SK-N-SH treated with all-trans-retinoic acid at 6 μM for 48 hours (cell line): ENCODE data around the gene PRUNE2.

Experiments
- ATAC-seq: fragments of 200-7000 bp; cut with Tn5 transposase; 3 replicates; pipeline ENCODE4 v1.9.1; 2020; ENCODE audit warnings: mild to moderate bottlenecking, moderate library complexity
- ARNTL ChIP-seq: fragments of 450-650 bp; formaldehyde crosslinking; IDR thresholded peaks from 2 replicates; pipeline ENCODE4 v1.5.0; 2020; ENCODE audit warnings: low read depth, mild to moderate bottlenecking, moderate library complexity, borderline replicate concordance
- BACH2 ChIP-seq: fragments of 250-450 bp; sonication (Bioruptor Pico); IDR thresholded peaks from 2 replicates; pipeline ENCODE4 v1.9.0; 2021; ENCODE audit warnings: mild to moderate bottlenecking, borderline replicate concordance
- CSDC2 ChIP-seq: fragments of 250-450 bp; sonication (Bioruptor Pico); IDR thresholded peaks from 2 replicates; pipeline ENCODE4 v1.5.0; 2020; ENCODE audit warnings: mild to moderate bottlenecking, moderate library complexity
- CSRNP3 ChIP-seq: fragments of 250-450 bp; sonication (Bioruptor Pico); IDR thresholded peaks from 2 replicates; pipeline ENCODE4 v1.5.1; 2021; ENCODE audit warnings: mild to moderate bottlenecking, moderate library complexity
- GLIS3 ChIP-seq: fragments of 250-450 bp; sonication (Bioruptor Pico); IDR thresholded peaks from 2 replicates; pipeline ENCODE4 v1.5.0; 2020; ENCODE audit warnings: mild to moderate bottlenecking, moderate library complexity
- ISL1 ChIP-seq: fragments of 250-450 bp; sonication (Bioruptor Pico); IDR thresholded peaks from 2 replicates; pipeline ENCODE4 v2.1.2; 2022; ENCODE audit warnings: mild to moderate bottlenecking, moderate library complexity
- PATZ1 ChIP-seq: fragments of 250-450 bp; sonication (Bioruptor Pico); IDR thresholded peaks from 2 replicates; pipeline ENCODE4 v1.8.0; 2020; ENCODE audit warnings: mild to moderate bottlenecking, moderate library complexity, borderline replicate concordance
- RARB ChIP-seq: fragments of 250-450 bp; sonication (Bioruptor Pico); IDR thresholded peaks from 2 replicates; pipeline ENCODE4 v1.8.0; 2021; ENCODE audit warnings: mild to moderate bottlenecking, moderate library complexity
- SNAI2 ChIP-seq: fragments of 250-450 bp; sonication (Bioruptor Pico); IDR thresholded peaks from 2 replicates; pipeline ENCODE4 v1.5.0; 2020; ENCODE audit warnings: mild to moderate bottlenecking, moderate library complexity
- TOX ChIP-seq: fragments of 250-450 bp; sonication (Bioruptor Pico); IDR thresholded peaks from 2 replicates; pipeline ENCODE4 v1.8.0; 2021; ENCODE audit warnings: mild to moderate bottlenecking, moderate library complexity, borderline replicate concordance
- TSHZ2 ChIP-seq: fragments of 250-450 bp; sonication (Bioruptor Pico); IDR thresholded peaks from 2 replicates; pipeline ENCODE4 v1.5.0; 2020; ENCODE audit warnings: mild to moderate bottlenecking, moderate library complexity
- ZC3H10 ChIP-seq: fragments of 250-450 bp; sonication (Bioruptor Pico); IDR thresholded peaks from 2 replicates; pipeline ENCODE4 v1.5.1; 2021; ENCODE audit warnings: mild to moderate bottlenecking, moderate library complexity
- ZFP3 ChIP-seq: fragments of 250-450 bp; sonication (Bioruptor Pico); IDR thresholded peaks from 2 replicates; pipeline ENCODE4 v1.5.0; 2020; ENCODE audit warnings: mild to moderate bottlenecking, moderate library complexity
- ZFP30 ChIP-seq: fragments of 450-650 bp; formaldehyde crosslinking; IDR thresholded peaks from 2 replicates; pipeline ENCODE4 v1.5.0; 2022; ENCODE audit warnings: mild to moderate bottlenecking, moderate library complexity
- ZNF565 ChIP-seq: fragments of 450-650 bp; formaldehyde crosslinking; conservative IDR thresholded peaks from 2 replicates; pipeline ENCODE4 v1.5.0; 2020; ENCODE audit warnings: low read depth, mild to moderate bottlenecking, moderate library complexity
- ZNF70 ChIP-seq: fragments of 450-650 bp; formaldehyde crosslinking; IDR thresholded peaks from 2 replicates; pipeline ENCODE4 v1.5.0; 2020; ENCODE audit warnings: mild to moderate bottlenecking, moderate library complexity
- ZNF8 ChIP-seq: fragments of 450-650 bp; formaldehyde crosslinking; IDR thresholded peaks from 2 replicates; pipeline ENCODE4 v1.5.0; 2020; ENCODE audit warnings: mild to moderate bottlenecking, moderate library complexity
- TF ChIP-seq, protein P1 (sequence below): fragments of 250-450 bp; sonication (Bioruptor Pico); IDR thresholded peaks from 2 replicates; pipeline ENCODE4 v1.8.0; 2021; ENCODE audit warnings: low read depth, mild to moderate bottlenecking, moderate library complexity, borderline replicate concordance

PRUNE2 gene

DNA sequence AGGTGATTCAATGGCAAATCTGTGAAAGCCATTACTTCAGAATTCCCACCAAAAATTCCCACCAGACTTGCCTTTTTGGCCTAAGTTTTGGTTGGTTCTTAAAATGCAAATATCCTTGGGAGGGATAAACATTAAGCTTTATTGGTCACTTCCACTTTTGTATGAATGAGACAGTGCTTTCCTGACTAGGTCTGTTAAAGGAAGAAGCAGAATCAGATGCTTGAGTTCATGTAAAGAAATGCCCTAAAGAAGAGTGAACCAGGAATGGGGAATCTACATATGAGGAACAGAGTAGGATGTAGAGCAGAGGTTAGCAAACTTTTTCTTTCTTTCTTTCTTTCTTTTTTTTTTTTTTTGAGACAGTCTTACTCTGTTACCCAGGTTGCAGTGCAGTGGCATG lies 317.6 kb downstream of the PRUNE2 start:
- TF ChIP-seq TSHZ2 (CRISPR knock-in tag) = no peak
- TF ChIP-seq ZFP3 = no peak
- TF ChIP-seq RARB (CRISPR knock-in tag) = no peak
- TF ChIP-seq ZC3H10 (CRISPR knock-in tag) = no peak
- TF ChIP-seq ZFP30 (CRISPR knock-in tag) = no peak

DNA sequence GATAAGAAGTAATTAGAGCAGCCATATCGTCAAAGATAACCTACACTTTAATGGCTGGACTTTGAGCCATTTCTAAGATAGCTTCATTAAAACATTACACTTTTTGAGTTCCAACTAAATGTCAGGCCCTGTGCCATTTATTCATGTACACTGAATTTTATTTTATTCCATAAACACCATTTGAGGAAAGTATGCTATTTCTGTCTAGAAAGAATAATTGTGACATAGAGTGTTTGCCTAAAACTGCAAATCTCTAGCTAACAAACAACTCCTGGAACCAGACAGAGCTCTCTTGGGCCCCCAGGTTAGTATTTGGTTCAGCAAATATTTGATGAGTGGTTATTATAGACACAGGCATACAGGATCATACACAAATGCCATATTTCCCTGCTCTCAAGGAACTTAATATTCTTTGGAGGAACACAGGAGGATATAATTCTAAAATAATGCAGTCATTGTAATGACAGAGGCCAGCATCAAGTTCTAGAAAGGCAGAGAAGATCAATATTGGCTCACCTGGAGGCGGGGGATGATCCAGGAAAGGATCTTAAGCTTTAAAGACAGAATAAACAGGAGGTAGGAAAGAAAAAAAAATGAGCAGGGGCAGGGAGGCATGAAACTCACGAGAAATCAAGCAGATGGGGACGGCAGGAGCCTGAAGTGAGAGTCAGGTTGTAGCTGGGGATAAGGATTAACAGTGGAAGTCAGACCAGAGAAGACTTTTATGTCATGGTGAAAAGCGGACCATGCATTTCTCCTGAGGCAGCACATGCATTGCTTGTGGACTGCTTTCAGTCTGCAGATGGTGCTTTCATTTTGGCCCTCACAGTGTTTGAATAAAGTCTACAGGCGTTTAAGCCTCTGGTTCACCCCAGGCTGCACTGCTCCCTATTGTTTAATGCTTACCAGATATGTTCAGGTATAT lies 319.3 kb downstream of the PRUNE2 start:
- TF ChIP-seq, protein P1, sequence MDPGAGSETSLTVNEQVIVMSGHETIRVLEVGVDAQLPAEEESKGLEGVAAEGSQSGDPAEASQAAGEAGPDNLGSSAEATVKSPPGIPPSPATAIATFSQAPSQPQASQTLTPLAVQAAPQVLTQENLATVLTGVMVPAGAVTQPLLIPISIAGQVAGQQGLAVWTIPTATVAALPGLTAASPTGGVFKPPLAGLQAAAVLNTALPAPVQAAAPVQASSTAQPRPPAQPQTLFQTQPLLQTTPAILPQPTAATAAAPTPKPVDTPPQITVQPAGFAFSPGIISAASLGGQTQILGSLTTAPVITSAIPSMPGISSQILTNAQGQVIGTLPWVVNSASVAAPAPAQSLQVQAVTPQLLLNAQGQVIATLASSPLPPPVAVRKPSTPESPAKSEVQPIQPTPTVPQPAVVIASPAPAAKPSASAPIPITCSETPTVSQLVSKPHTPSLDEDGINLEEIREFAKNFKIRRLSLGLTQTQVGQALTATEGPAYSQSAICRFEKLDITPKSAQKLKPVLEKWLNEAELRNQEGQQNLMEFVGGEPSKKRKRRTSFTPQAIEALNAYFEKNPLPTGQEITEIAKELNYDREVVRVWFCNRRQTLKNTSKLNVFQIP (CRISPR knock-in tag) = no peak
- TF ChIP-seq ZC3H10 (CRISPR knock-in tag) (no peak), ARNTL (CRISPR knock-in tag) (no peak), ZFP3 (no peak), RARB (CRISPR knock-in tag) (no peak), ISL1 (CRISPR knock-in tag) (no peak), TSHZ2 (CRISPR knock-in tag) (no peak), ZNF70 (no peak), CSRNP3 (CRISPR knock-in tag) (no peak), BACH2 (CRISPR knock-in tag) (no peak), CSDC2 (CRISPR knock-in tag) (no peak), SNAI2 (CRISPR knock-in tag) (no peak), ZNF565 (CRISPR knock-in tag) (no peak), PATZ1 (CRISPR knock-in tag) (no peak), ZNF8 (CRISPR knock-in tag) (no peak), GLIS3 (no peak), TOX (CRISPR knock-in tag) (no peak), ZFP30 (CRISPR knock-in tag) (no peak)
- ATAC-seq = no peak

More for the DNA sequence above, 317.6 kb downstream of the PRUNE2 start:
- no peak for ATAC-seq
